ENCODE measurements around the gene DPEP1. TPM values are rescaled to one million over a fixed set of nuclear protein-coding genes. Genes with fewer than 3 reads are reported as not detected.
A peak's percentile ranks its signal among the peaks of the same experiment; 100 is the strongest.
"Not testable (repeated sequence)": the region's sequence is repeated elsewhere in the genome, so short reads cannot be mapped to it uniquely, and the experiment has no call there.

The DPEP1 gene
- total RNA-seq, 3 donors from 2014 or later (not counting 1 experiment from before 2014, with no cell fraction given): not detected

DNA sequence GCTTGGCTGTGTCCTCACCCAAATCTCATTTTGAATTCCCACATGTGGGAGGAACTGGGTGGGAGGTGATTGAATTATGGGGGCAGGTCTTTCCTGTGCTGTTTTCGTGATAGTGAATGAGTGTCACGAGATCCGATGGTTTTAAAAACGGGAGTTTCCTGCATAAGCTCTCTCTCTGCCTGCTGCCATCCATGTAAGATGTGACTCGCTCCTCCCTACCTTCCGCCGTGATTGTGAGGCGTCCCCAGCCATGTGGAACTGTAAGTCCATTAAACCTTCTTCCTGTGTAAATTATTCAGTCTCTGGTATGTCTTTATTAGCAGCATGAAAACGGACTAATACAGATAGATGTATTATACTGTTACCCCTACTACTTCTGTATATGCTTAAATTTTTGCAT lies 47.8 kb downstream of the DPEP1 start:
- Histone ChIP-seq H3K4me1 (ENCODE audit: control insufficient read depth, insufficient read depth, low read length) (peaks cover 24% of the 10 kb centered on the region), H3K4me3 (ENCODE audit: low read length) (no peak overlapping the region), H3K27ac (ENCODE audit: low read length) (no peak overlapping the region), H3K36me3 (ENCODE audit: control insufficient read depth, insufficient read depth, low read length) (no peaks in the 10 kb centered on the region), H3K9me3 (ENCODE audit: control insufficient read depth, insufficient read depth, low read length) (no peaks in the 10 kb centered on the region), H3K27me3 (ENCODE audit: control insufficient read depth, insufficient read depth, low read length) (no peaks in the 10 kb centered on the region)
- Mint-ChIP-seq H3K27me3 (ENCODE audit: low read depth in 2 of 2) (no peaks in the 10 kb centered on the region), H3K9me3 (no peaks in the 10 kb centered on the region), H3K27ac (no peak overlapping the region), H3K36me3 (no peaks in the 10 kb centered on the region), H3K4me1 (peaks cover 15 to 22% of the 10 kb centered on the region in 2 donors), H3K4me3 (peak overlapping the region; percentile 7)
- no peak for ATAC-seq
- WGBS (ENCODE audit: insufficient coverage): 97% methylated on average over 8 of the region's 9 CpGs
- intact Hi-C loops (cut with micrococcal nuclease): no loop called here
- TF ChIP-seq, protein P1, sequence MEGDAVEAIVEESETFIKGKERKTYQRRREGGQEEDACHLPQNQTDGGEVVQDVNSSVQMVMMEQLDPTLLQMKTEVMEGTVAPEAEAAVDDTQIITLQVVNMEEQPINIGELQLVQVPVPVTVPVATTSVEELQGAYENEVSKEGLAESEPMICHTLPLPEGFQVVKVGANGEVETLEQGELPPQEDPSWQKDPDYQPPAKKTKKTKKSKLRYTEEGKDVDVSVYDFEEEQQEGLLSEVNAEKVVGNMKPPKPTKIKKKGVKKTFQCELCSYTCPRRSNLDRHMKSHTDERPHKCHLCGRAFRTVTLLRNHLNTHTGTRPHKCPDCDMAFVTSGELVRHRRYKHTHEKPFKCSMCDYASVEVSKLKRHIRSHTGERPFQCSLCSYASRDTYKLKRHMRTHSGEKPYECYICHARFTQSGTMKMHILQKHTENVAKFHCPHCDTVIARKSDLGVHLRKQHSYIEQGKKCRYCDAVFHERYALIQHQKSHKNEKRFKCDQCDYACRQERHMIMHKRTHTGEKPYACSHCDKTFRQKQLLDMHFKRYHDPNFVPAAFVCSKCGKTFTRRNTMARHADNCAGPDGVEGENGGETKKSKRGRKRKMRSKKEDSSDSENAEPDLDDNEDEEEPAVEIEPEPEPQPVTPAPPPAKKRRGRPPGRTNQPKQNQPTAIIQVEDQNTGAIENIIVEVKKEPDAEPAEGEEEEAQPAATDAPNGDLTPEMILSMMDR (IDR thresholded peaks at IDR 0.05): no peak
- no peak for DNase-seq

DNA sequence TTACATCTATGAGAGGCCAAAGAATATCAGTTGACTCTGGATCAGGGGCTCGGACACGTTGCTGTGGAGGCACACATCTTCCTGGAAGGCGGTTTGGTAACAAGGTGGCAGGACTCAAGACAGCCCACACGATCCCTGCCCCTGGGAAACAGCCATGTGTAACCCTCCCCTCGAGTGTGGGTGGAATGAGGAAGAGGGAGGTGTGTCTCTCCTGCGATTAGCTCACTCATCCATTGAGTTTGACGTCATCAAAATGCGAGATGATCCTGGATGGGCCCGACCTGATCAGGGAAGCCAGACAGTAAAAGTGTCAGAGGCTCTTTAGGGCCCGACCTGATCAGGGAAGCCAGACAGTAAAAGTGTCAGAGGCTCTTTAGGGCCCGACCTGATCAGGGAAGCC lies 50.8 kb downstream of the DPEP1 start:
- H3K27ac Mint-ChIP-seq; H3K27me3 ChIP-seq (ENCODE audit: control insufficient read depth, insufficient read depth, low read length); H3K36me3 ChIP-seq (ENCODE audit: control insufficient read depth, insufficient read depth, low read length); intact Hi-C loops (cut with micrococcal nuclease); H3K4me1 Mint-ChIP-seq; ATAC-seq; H3K27me3 Mint-ChIP-seq (ENCODE audit: low read depth in 2 of 2); H3K9me3 ChIP-seq (ENCODE audit: control insufficient read depth, insufficient read depth, low read length); DNase-seq; H3K27ac ChIP-seq (ENCODE audit: low read length); H3K4me3 ChIP-seq (ENCODE audit: low read length); H3K9me3 Mint-ChIP-seq; H3K36me3 Mint-ChIP-seq; H3K4me3 Mint-ChIP-seq; H3K4me1 ChIP-seq (ENCODE audit: control insufficient read depth, insufficient read depth, low read length): not testable (repeated sequence)
- 93% methylated on average over 9 of the region's 11 CpGs for WGBS (ENCODE audit: insufficient coverage)

- H3K27me3 Mint-ChIP-seq (ENCODE audit: low read depth in 2 of 2); H3K9me3 ChIP-seq (ENCODE audit: control insufficient read depth, insufficient read depth, low read length); H3K27ac ChIP-seq (ENCODE audit: low read length); ATAC-seq; H3K27ac Mint-ChIP-seq; H3K4me3 Mint-ChIP-seq; H3K9me3 Mint-ChIP-seq; H3K4me1 Mint-ChIP-seq; H3K4me1 ChIP-seq (ENCODE audit: control insufficient read depth, insufficient read depth, low read length); intact Hi-C loops (cut with micrococcal nuclease); H3K4me3 ChIP-seq (ENCODE audit: low read length); H3K36me3 ChIP-seq (ENCODE audit: control insufficient read depth, insufficient read depth, low read length); H3K36me3 Mint-ChIP-seq; H3K27me3 ChIP-seq (ENCODE audit: control insufficient read depth, insufficient read depth, low read length): not testable (repeated sequence)
- WGBS (ENCODE audit: insufficient coverage): 86% methylated on average over 5 of the region's 7 CpGs
- DNase-seq: peak in 1 of 2 donors; percentile 40
Measured at GRCh38 chr16:89667000-89667399, 53.6 kb downstream of the DPEP1 start.

DNA sequence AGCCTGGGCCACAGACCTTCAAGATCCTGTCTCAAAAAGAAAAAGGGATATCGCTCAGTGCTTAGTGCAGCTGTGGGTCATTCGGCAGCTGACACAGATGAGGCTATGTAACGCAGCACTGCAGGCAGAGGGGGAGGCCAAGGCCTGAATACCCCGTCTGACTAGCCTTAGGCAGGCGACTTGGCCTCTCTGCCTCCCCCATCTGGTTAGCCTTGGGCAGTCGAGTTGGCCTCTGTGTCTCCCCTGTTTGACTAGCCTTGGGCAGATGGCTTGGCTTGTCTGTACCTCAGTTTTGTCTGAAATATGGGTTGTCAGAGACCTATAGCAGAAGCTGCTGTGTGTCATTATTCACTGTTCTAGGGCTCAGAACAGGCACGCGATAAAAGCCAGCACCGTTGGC lies 54.2 kb downstream of the DPEP1 start:
- Histone ChIP-seq H3K36me3 (ENCODE audit: control insufficient read depth, insufficient read depth, low read length) (no peaks in the 10 kb centered on the region), H3K27ac (ENCODE audit: low read length) (no peak overlapping the region), H3K27me3 (ENCODE audit: control insufficient read depth, insufficient read depth, low read length) (no peaks in the 10 kb centered on the region), H3K4me1 (ENCODE audit: control insufficient read depth, insufficient read depth, low read length) (no peaks in the 10 kb centered on the region), H3K9me3 (ENCODE audit: control insufficient read depth, insufficient read depth, low read length) (no peaks in the 10 kb centered on the region), H3K4me3 (ENCODE audit: low read length) (no peak overlapping the region)
- TF ChIP-seq, protein P1 (IDR thresholded peaks at IDR 0.05): no peak
- no peak for DNase-seq
- WGBS (ENCODE audit: insufficient coverage): 83% methylated on average over 9 of the region's 9 CpGs
- H3K36me3 Mint-ChIP-seq: no peaks in the 10 kb centered on the region
- no peaks in the 10 kb centered on the region for H3K27me3 Mint-ChIP-seq (ENCODE audit: low read depth in 2 of 2)
- intact Hi-C loops (cut with micrococcal nuclease): no loop called here
- no peak overlapping the region for H3K27ac Mint-ChIP-seq
- no peak overlapping the region for H3K4me3 Mint-ChIP-seq
- no peaks in the 10 kb centered on the region for H3K9me3 Mint-ChIP-seq
- no peaks in the 10 kb centered on the region for H3K4me1 Mint-ChIP-seq
- no peak for ATAC-seq

DNA sequence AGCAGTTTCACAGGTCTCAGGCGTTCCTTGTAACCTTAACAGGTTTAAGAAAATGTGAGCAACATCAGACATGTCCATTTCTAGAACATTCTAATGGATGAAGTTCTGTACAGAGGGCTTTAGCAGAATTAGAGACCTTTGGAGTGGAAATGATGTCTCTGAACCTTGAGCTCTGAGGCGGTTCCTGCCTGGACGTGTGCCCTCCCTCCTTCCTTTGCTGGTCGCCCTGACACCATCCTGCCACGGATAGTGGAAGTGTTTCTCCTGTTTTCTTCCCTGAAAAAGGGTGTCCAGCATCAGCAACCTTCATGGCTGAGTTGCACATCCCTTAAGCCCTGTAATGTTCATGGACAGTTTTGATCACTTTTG lies 55.3 kb downstream of the DPEP1 start:
- Mint-ChIP-seq H3K27me3 (ENCODE audit: low read depth in 2 of 2) (no peaks in the 10 kb centered on the region), H3K27ac (no peak overlapping the region), H3K36me3 (no peaks in the 10 kb centered on the region), H3K9me3 (no peaks in the 10 kb centered on the region), H3K4me1 (no peaks in the 10 kb centered on the region), H3K4me3 (no peak overlapping the region)
- TF ChIP-seq, protein P1 (IDR thresholded peaks at IDR 0.05): no peak
- Histone ChIP-seq H3K4me3 (ENCODE audit: low read length) (no peak overlapping the region), H3K9me3 (ENCODE audit: control insufficient read depth, insufficient read depth, low read length) (no peaks in the 10 kb centered on the region), H3K36me3 (ENCODE audit: control insufficient read depth, insufficient read depth, low read length) (no peaks in the 10 kb centered on the region), H3K27me3 (ENCODE audit: control insufficient read depth, insufficient read depth, low read length) (no peaks in the 10 kb centered on the region), H3K27ac (ENCODE audit: low read length) (no peak overlapping the region), H3K4me1 (ENCODE audit: control insufficient read depth, insufficient read depth, low read length) (no peaks in the 10 kb centered on the region)
- 66% methylated on average over 5 of the region's 5 CpGs for WGBS (ENCODE audit: insufficient coverage)
- DNase-seq: no peak
- intact Hi-C loops (cut with micrococcal nuclease): no loop called here
- no peak for ATAC-seq
